ENCODE data around the gene DNAJB9.

DNA sequence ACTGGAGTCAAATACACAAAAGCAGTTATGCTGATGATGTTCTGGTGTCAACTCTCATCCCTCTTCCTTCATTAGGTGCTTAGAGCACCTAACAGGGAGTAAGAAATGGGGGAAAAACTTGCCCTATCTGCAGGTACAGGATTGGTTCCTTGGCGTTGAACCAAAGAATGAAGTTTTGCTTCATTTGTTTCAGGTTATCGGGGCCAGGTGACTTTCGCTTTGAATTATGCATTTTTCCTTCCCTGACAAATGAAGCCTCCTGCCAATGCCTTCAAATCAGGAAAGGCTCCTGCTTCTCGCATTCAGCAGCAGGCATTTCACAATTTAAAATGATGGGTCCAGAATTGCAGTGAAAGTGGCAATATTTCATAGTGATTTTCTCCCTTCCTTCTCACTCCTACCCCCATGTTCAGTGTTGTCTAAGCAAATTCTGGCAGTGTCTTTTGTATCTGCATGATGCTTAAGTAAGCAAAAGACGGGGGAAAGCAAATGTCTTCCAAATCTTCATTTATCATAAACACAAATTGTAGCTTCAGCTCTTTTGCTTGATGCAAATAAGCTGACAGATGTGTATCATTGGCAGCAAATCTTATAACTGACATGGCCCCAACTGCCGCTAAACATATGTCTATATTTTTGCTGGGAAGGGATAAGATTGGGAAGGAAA is 29.4 kb downstream of the DNAJB9 start:
- TF ChIP-seq CTCF (conservative IDR thresholded peaks at IDR 0.05; ENCODE audit: low read depth in 2 of 2): no peak
- TF ChIP-seq, protein P1, sequence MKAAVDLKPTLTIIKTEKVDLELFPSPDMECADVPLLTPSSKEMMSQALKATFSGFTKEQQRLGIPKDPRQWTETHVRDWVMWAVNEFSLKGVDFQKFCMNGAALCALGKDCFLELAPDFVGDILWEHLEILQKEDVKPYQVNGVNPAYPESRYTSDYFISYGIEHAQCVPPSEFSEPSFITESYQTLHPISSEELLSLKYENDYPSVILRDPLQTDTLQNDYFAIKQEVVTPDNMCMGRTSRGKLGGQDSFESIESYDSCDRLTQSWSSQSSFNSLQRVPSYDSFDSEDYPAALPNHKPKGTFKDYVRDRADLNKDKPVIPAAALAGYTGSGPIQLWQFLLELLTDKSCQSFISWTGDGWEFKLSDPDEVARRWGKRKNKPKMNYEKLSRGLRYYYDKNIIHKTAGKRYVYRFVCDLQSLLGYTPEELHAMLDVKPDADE (IDR thresholded peaks at IDR 0.05): no peak
- TF ChIP-seq EZH2phosphoT487 (IDR thresholded peaks at IDR 0.05; ENCODE audit: unreplicated experiment): no peak
- TF ChIP-seq EZH2 (IDR thresholded peaks at IDR 0.05; ENCODE audit: low read depth, unreplicated experiment): no peak
- TF ChIP-seq, protein P2, sequence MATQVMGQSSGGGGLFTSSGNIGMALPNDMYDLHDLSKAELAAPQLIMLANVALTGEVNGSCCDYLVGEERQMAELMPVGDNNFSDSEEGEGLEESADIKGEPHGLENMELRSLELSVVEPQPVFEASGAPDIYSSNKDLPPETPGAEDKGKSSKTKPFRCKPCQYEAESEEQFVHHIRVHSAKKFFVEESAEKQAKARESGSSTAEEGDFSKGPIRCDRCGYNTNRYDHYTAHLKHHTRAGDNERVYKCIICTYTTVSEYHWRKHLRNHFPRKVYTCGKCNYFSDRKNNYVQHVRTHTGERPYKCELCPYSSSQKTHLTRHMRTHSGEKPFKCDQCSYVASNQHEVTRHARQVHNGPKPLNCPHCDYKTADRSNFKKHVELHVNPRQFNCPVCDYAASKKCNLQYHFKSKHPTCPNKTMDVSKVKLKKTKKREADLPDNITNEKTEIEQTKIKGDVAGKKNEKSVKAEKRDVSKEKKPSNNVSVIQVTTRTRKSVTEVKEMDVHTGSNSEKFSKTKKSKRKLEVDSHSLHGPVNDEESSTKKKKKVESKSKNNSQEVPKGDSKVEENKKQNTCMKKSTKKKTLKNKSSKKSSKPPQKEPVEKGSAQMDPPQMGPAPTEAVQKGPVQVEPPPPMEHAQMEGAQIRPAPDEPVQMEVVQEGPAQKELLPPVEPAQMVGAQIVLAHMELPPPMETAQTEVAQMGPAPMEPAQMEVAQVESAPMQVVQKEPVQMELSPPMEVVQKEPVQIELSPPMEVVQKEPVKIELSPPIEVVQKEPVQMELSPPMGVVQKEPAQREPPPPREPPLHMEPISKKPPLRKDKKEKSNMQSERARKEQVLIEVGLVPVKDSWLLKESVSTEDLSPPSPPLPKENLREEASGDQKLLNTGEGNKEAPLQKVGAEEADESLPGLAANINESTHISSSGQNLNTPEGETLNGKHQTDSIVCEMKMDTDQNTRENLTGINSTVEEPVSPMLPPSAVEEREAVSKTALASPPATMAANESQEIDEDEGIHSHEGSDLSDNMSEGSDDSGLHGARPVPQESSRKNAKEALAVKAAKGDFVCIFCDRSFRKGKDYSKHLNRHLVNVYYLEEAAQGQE (IDR thresholded peaks at IDR 0.05; ENCODE audit: unreplicated experiment): no peak
- no peak for TF ChIP-seq NANOG (IDR thresholded peaks at IDR 0.05; ENCODE audit: borderline replicate concordance)
- TF ChIP-seq POLR2AphosphoS5 (IDR thresholded peaks at IDR 0.05; ENCODE audit: low read depth): no peak
- TF ChIP-seq ZNF114 (CRISPR knock-in tag; IDR thresholded peaks at IDR 0.05): no peak
